ENCODE measurements around the gene RPH3AL.
"Not testable (repeated sequence)": the region's sequence is repeated elsewhere in the genome, so short reads cannot be mapped to it uniquely, and the experiment has no call there.

The RPH3AL gene

GRCh38 chr17:253091-253846 lies 99.3 kb downstream of the RPH3AL start:
- DNase-seq = no peak

GRCh38 chr17:252456-252855 lies 100.2 kb downstream of the RPH3AL start:
- no peak for DNase-seq

DNA sequence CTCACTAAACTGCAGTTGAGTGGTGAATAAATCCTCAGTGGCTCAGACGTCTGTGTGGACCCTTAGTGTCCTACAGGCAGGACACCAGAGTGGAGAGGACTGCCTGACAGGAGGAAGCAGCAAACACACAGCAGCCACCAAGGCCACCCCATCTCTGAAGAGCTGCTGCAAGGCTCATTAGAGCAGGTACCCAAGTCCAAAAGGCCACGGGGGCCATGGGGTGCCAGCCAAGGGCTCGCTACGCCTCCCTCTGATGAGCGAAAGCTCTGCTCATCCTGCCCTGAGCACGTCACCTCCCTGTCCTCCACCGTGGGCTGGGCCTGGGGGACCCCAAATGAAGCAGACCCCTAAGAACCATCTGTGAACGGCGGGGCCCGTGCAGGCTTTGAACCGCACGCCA lies 101.1 kb downstream of the RPH3AL start:
- DNase-seq = no peak

- no peak for DNase-seq
Observed at GRCh38 chr17:250487-251300, 101.9 kb downstream of the RPH3AL start.

DNA sequence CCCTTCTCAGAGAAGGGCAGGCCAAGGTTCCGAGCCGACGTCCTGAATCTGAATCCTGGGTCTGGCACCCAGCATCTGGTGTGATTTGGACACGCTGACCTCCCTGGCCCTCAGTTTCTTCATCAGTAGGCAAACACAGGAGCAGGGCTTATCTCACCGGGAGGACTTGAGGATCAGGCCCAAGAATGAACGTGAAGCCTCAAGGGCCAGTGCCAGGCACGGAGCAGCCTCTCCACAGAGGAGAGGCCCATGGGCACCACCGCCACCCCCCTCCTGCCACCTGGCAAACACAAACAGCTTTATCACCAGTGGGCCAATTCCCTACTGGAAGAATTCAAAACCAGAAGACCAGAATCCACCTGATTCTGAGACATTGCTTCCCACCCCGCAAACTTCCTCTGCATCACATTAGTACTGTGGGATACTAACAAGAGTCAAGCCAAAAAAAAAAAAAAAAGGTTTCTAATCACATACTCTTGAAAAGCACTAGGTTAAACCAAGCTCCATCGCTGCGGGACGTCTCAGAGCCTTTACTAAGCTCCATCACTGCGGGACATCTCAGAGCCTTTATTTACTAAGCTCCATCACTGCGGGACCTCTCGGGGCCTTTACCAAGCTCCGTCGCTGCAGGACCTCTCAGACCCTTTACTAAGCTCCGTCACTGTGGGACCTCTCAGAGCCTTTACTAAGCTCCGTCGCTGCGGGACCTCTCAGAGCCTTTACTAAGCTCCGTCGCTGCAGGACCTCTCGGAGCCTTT lies 103.2 kb downstream of the RPH3AL start:
- DNase-seq = no peak

GRCh38 chr17:248337-249235 lies 104.0 kb downstream of the RPH3AL start:
- no peak for DNase-seq

DNA sequence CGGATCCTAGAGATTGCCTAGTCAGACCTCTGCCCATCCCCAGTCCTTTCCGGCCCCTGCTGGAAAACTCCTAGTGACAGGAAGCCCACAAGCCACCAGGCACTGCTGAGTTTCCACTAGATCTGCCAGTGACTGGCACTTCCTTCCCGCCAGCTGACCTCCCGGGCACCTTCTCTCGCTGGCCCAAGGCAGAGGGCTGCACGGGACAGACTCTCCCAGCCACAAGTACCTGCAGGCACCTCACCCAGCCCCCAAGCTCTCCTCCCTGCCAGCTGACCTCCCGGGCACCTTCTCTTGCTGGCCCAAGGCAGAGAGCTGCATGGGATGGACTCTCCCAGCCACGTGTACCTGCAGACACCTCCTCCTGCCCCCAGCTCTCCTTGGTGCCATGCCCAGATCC lies 104.8 kb downstream of the RPH3AL start:
- no peak for DNase-seq

DNA sequence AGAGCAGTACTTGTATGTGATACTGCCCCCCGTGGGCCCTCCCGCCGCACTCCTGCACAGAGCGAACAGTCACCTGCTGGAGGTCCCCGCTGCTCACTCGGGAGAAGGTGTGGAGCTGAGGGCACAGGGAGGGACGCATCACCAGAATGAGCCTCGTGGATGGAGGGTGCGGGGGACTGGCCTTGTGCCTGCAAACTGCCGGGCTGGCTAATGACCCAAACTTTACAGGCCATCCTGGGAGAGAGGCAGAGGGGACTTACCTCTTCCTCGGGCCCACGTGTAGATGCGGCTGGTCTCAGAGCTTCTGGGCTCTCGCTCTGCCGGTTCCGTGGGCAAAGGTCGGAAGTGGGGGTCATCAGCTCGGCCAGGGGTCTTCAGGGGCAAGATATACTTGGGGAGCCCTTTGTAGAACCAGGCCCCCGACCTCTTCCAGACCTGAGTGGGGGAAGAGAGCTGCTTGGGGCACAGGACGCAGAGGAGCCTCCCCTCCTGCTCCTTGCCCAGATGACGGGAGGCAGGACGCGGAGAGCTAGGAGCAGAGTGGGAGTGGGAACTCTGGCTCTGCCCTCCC lies 105.7 kb downstream of the RPH3AL start:
- no peak for DNase-seq

DNA sequence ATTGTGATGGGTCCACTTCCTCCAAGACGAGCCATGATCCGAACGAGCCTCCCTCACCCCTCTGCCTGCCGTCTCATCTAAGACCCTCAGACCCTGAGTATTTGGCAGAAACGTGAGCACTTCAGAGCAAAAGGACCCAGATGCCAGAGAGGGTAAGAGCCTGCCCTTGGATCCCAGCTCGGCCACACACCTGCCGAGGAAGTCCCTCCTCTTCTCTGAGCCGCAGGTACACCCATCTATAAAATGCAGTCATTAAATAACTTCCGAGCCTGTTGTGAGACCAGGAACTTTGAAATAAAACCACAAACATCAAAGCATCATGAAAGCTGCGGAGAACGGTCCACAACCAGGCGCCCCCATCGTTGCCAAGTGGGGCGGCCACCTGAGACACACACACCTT lies 106.4 kb downstream of the RPH3AL start:
- DNase-seq = no peak

DNA sequence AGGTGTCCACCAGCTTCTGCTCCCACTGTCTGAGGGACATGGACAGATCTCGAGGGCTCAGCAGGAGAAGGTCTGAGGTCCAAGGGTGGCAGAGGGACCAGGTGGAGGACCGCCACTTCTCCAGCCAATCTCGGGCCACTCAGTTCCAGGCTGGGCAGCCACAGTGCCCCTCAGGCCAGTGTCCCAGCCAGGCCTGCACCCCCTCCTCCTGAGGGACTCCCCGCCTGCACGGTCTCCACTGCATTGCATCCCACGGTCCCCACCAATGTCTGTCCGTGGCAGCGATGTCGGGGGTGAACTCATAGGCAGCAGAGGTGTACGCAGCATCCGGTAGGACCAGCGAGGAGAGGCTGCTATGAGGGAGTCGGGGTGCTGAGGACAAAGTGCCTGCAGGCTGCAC lies 107.0 kb downstream of the RPH3AL start:
- no peak for DNase-seq

- no peak for DNase-seq
Observed at GRCh38 chr17:245020-245419, 107.6 kb downstream of the RPH3AL start.

GRCh38 chr17:243924-244323 lies 108.7 kb downstream of the RPH3AL start:
- DNase-seq = not testable (repeated sequence)

GRCh38 chr17:238964-239259 lies 113.7 kb downstream of the RPH3AL start:
- no peak for DNase-seq

DNA sequence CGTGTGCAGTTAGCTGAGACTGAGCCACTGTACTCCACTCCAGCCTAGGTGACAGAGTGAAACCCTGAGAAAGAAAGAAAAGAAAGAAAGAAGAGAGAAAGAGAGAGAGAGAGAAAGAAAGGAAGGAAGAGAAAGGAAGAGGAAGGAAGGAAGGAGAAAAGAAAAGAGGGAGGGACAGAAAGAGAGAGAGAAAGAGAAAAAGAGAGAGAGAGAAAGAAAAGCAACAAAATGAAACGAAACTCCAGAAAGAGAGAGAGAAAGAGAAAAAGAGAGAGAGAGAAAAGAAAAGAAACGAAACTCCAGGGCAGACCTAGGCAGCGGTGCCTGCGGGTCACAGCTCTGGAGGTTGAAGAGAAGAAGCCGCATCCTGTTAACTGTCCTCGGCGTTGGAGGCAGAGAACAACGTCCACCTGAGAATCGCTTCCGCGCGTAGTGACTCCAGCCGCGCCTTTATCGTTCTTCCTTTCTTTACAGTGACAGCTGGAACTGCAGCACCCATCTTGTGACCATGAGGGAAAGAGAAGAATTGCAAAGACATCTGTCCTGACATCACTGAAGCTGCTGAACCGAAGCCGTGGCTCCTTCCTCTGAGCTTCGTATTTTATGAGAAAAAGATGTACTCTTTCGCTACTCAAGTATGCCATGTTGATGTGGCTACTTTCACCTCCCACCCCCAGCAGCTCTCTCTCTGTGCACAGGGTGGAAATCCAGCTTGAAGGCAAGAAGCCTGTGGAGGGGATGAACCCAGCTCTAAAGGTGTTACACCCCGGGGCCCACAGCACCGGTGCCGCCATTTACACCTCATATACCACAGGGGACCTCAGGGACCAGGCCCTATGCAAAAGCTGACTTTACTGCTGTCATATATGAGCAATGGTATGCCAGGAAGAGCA lies 114.3 kb downstream of the RPH3AL start:
- DNase-seq = no peak

GRCh38 chr17:237406-237955 lies 115.1 kb downstream of the RPH3AL start:
- no peak for DNase-seq

DNA sequence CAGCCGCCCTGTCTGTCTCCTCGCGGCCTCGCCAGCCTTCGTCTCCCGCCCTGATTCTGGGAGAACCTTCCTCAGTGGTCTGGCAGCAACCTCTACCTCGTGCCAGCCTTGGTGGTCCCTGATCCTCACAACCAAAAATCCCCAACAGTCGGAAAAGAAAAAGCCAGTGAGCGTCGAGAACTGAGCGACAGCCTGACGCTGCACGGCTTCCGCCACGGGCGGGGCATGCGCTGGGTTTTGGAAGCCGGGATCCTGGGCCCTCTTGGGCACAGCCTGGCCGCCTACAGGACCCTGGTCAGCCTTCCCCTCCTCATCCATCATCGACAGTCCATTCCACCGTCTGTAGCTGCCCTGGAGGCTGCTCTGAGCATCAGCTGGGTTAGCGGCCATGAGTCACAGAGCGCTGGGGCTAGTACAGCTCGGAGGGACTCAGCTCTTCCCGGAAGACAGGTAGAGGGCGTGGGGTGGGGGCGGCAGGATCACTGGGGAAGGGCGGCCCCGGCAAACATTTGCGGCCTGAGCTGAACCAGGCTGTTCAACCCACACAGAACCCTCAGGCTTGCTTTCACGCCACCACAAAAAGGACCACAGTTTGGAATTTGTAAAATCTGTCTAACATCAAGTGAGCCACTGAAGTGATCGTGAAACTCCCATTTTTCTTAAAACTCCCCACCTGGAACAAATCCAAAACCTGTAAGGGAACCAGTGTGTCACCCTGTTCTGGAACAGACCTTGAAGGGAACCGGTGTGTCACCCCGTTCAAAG lies 115.8 kb downstream of the RPH3AL start:
- no peak for DNase-seq

- DNase-seq = no peak
Observed at GRCh38 chr17:235831-236640, 116.6 kb downstream of the RPH3AL start.

DNA sequence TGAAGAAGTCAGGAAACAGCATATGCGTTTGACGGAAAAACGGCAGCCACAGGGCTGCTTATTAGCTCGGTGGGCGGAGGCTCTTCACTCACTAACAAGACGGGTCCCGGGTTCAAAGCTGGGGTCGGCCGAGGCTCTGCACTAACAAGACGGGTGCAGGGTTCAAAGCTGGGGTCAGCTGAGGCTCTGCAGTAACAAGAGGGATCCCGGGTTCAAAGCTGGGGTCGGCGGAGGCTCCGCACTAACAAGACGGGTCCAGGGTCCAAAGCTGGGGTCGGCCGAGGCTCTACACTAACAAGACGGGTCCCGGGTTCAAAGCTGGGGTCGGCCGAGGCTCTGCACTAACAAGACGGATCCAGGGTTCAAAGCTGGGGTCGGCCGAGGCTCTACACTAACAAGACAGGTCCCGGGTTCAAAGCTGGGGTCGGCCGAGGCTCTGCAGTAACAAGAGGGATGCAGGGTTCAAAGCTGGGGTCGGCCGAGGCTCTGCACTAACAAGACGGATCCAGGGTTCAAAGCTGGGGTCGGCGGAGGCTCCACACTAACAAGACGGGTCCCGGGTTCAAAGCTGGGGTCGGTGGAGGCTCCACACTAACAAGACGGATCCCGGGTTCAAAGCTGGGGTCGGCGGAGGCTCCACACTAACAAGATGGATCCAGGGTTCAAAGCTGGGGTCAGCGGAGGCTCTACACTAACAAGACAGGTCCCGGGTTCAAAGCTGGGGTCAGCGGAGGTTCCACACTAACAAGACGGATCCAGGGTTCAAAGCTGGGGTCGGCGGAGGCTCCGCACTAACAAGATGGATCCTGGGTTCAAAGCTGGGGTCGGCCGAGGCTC lies 117.4 kb downstream of the RPH3AL start:
- DNase-seq = not testable (repeated sequence)

Data from NCI-H1048 (cell line).